Ecto neural progenitor cell (in vitro differentiated cells): ENCODE measurements around the gene PAPPA.
A peak's percentile ranks its signal among the peaks of the same experiment; 100 is the strongest.

Experiments used
- DNase-seq: peaks from one replicate; pipeline ENCODE4 v3.0.0-alpha.2; 2018; ENCODE audit warnings: low spot score

The PAPPA gene

GRCh38 chr9:116151966-116152381 is 1.6 kb upstream of the PAPPA start:
- DNase-seq = no peak

GRCh38 chr9:116152390-116152789 is 1.2 kb upstream of the PAPPA start:
- no peak for DNase-seq

GRCh38 chr9:116152941-116153764 is 438 bp upstream of the PAPPA start:
- no peak for DNase-seq

- peak; percentile 58 for DNase-seq
These were observed 864 bp downstream of the PAPPA start for GRCh38 chr9:116154334-116154975.

DNA sequence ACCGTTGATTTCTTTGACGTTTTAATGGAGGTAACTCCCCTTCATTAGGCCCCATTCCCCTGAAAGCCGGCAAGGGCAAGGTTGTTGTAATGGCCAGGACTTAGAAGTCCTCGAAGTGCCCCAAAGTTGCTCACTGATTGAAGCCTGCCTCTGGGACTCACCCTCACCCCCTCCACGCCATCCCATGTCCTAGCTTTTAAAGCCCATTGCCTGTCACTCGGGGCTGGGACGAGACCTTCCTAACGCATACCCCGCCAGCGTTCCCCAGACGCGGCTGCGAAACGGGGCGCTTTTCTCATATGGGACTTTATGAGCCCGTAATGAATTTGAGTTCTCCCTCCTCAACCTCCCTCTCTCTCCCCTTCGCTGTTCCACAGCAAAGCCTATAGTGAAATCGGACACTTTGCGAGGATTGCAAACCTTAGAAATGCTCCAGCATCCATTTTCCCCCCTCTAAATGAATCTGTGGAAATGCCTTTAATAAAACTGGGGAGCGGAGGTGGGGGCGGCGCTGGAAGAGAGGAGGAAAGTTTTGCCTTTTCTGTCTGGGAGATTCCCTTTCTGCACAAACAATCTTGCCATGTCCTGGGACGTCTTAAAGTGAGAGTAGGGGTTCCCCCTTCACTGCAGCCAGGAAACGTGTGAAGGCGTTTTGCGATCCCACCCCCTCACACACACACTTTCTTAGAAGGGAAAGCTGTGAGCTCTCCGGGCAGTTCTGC is 1.5 kb downstream of the PAPPA start:
- DNase-seq = no peak

GRCh38 chr9:116155698-116156039 is 2.1 kb downstream of the PAPPA start:
- DNase-seq = no peak

DNA sequence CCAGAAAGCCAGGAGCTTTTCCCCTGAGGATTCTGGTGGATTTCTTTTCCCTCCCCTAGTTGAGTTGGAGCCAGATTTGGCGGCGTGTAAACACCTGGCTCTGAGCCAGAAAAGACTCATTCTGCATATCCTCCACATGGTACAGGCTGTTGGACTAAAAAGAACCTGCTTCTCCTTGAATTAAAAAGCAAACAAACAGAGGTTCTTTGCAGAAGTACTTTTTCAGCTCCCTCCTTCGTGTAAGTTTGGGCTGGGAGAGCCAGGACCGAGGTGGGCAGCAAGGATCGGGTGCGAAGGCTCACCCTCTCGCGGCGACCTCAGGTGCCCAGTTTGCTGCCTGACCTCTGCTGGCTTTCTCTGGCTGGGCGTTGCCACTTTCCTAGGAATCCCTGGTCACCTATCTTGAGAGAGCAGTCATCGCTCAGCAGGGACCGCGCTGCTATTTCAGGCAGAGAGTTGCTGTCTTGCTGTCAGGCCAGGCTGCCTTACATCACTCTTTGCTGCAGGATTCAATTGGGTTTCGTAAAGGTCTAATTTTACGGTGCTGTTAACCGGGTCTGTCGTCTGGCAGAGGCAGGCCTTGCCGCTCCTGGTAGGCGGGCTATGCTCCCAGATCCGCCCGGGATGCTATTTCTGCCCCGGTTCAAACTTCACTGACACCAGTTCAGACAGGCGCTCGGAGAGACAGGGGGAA is 3.2 kb downstream of the PAPPA start:
- peak; percentile 70 for DNase-seq

- DNase-seq = peak; percentile 65
These were observed 4.0 kb downstream of the PAPPA start for GRCh38 chr9:116157436-116158138.

GRCh38 chr9:116160676-116161571 is 7.3 kb downstream of the PAPPA start:
- DNase-seq = no peak

- no peak for DNase-seq
These were observed 8.7 kb downstream of the PAPPA start for GRCh38 chr9:116162241-116162781.

DNA sequence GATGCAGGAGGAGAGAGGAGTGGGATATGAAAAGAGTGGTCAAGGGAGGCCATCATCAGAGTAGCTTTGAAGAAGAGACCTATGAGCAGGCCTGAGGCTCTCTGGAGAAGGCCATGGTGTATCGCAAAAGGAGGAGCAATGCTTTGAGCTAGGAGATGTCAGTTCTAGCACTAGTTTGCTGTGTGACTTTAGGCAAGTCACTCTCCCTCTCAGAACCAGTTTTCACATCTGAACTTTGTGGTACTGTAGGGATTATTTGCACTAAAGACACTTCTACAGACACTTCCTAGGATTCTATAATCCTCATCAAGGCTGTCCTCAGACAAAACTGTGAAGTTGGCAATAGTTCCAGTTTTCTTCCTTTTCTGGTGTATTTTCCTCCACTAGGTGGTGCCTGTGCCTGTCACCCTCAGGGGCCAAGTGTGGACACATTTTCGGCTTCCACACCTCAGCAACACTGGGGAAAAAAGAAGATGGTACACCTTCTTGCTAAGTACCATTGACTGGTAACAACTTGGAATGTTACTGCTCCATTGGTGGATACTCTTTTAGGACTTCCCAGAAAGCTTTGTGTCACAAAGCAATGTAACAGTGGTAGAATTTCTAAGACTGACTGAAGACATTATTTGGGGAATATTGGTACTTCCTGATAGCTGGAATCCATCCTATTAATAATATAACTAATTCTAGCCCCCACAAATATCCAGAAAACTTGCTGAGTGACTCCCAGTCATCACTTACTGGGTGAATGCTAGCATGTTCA is 9.9 kb downstream of the PAPPA start:
- DNase-seq = no peak

- no peak for DNase-seq
These were observed 12.3 kb downstream of the PAPPA start for GRCh38 chr9:116165912-116166311.

- DNase-seq = no peak
These were observed 13.1 kb downstream of the PAPPA start for GRCh38 chr9:116166713-116167112.

DNA sequence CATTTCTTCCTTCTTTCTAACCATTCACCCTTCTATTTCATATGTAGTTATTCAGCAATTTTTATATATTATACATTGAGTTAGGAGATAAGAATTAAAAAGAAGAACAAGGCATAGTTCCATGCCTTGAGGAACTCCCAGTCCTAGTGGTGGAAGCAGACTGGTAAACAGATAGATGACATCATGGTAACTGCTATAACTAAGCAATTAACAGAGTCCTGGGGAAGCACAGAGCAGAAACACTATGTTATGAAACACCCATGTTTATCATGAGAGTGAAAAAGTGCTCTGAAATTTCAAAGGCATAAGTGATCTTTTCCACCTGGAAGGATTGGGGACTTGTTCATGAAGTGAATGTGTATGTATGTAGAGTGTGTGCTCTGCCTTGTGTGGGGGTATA is 14.6 kb downstream of the PAPPA start:
- no peak for DNase-seq

DNA sequence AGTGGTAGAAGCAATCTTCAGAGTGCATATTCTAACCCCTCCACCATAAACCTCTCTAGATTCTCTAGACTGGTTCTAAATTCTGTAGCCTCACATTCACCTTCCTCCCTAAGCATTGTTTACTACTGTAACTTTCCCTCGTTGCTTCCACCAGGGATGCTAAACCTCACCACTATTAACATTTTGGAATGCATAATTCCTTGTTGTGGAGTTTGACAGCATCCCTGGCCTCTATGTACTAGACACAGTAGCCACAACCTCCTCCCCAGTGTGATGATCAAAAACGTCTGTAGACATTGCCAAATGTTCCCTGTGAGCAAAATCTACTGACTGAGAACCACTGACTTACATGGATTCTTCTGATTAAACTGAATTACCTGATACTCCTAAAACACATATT is 18.6 kb downstream of the PAPPA start:
- no peak for DNase-seq

DNA sequence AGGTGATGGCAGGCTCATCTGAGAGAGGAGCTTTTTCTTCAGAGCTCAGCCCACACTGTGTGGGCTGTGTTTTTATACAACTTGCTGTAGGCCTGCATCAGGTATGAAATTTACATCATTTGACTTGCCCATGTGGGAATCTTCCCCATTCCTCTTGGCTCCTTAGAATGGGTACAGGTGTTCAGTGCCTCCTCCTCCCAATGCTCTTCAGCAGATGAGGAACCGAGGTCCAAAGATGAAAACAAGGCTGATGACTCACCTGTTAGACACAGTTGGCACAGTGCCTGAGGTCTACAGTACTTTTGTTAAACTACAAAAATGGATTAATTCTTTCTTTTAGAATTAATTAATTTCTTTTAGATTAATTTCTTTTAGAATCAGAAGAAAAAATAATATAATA is 20.8 kb downstream of the PAPPA start:
- no peak for DNase-seq

- no peak for DNase-seq
These were observed 22.0 kb downstream of the PAPPA start for GRCh38 chr9:116175614-116176013.

DNA sequence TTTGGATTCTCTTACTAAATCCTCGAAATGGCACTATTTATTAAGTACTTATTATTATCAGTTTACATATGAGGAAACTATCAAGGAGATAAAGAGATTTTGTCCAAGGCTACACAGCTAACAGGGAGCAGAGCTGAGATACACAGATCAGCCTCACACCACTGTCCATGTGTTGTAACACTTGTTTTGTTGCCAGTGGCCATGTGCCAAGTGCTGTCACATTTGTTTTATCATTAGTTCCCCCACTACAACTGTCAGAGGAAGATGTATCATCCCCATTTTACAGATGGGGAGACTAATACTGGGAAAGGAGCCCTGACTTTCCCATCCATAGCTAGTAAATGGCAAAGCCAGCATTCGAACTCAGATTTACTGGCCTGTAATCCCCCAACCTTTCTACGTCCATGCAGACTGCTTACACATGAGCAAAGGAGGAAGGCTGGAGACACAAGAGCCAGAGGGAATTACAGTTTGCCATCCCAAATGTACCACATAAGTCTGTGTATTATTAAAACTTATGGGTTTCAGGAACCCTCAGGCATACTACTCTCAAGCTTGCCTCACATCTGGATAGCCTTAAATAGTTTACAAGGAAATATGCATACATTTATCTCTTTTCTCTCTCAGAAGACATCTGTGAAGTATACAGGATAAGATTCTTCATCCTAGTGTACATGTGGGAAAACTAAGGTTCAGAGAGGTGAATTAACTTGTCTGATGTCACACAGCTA is 25.1 kb downstream of the PAPPA start:
- DNase-seq = no peak

DNA sequence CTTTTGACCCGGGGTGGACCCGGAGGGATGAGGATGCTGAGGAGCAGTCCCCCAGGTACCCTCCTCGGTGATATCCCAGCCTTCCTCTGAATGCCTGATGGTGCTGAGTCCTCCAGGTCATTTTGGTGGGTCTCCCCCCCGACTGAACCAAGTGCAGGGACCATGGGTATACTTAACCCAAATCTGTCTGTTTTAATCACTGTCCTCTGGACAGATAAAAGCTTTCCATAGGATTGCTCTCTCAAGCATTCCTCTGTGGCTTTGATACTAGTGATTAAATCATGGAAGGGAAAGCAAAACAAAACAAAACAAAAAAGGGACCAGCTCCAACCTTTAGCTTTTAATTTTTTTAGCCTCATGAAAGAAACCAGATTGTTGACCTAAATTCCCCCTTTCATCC is 26.0 kb downstream of the PAPPA start:
- no peak for DNase-seq
